Spleen (tissue), 7 donors: ENCODE results near the gene LMAN1.

Source experiments
- POLR2A ChIP-seq, 3 donors: fragments of 450-650 bp; IDR thresholded peaks; one replicate each; pipeline ENCODE4 v1.5.1; 2017; ENCODE audit warnings: antibody characterized with exemption in 3 of 3, mild to moderate bottlenecking in 1 of 3
- TF ChIP-seq, protein P1 (sequence below), 11 experiments: fragments of 200-600 bp in 7 of 11; fragments of 450-650 bp in 4 of 11; sonication (generic) in 4 of 11; IDR thresholded peaks in 8 of 11; conservative IDR thresholded peaks in 3 of 11; 1 replicate in 7 of 11; 2 replicates in 4 of 11; pipeline versions ENCODE4 v1.4.0 to v1.8.0; 2016 to 2021; ENCODE audit warnings: antibody characterized with exemption in 11 of 11, inconsistent platforms in 4 of 11, mild to moderate bottlenecking in 1 of 11
- donor health status: DM: no; HTN: no; CAD: no; lungs with moderate emphysema.
- donor health status: DM: no; HTN: no; CAD: no.
- donor health status: DM: no; HTN: no; CAD: no.

DNA sequence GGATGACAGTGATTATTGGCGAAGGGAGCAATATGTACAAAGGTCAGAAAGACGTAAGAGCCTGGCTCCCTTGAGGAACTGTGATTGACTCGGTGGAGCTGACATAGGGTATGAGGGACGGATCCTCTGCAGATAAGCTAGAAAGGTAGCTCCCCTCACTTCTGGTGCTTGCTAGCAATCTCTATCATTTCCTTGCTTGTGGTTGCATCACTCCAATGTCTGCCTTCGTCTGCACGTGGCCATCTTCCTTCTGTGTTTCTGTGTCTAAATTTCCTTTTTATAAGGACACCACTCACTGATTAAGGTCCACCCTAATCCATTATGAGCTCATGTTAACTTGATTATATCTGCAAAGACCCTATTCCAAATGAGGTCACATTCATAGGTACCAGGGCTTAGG, 22.9 kb upstream of the LMAN1 start:
- no peak for TF ChIP-seq POLR2A (IDR thresholded peaks at IDR 0.05)
- TF ChIP-seq, protein P1, sequence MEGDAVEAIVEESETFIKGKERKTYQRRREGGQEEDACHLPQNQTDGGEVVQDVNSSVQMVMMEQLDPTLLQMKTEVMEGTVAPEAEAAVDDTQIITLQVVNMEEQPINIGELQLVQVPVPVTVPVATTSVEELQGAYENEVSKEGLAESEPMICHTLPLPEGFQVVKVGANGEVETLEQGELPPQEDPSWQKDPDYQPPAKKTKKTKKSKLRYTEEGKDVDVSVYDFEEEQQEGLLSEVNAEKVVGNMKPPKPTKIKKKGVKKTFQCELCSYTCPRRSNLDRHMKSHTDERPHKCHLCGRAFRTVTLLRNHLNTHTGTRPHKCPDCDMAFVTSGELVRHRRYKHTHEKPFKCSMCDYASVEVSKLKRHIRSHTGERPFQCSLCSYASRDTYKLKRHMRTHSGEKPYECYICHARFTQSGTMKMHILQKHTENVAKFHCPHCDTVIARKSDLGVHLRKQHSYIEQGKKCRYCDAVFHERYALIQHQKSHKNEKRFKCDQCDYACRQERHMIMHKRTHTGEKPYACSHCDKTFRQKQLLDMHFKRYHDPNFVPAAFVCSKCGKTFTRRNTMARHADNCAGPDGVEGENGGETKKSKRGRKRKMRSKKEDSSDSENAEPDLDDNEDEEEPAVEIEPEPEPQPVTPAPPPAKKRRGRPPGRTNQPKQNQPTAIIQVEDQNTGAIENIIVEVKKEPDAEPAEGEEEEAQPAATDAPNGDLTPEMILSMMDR (IDR thresholded peaks at IDR 0.05 in 8 of 11, conservative IDR thresholded peaks at IDR 0.05 in 3 of 11), result no peak
